DMS 273 (cell line): ENCODE results near the gene HRH1.
A peak's percentile ranks its signal among the peaks of the same experiment; 100 is the strongest.
"Not testable (repeated sequence)": the region's sequence is repeated elsewhere in the genome, so short reads cannot be mapped to it uniquely, and the experiment has no call there.

Experiments
- DNase-seq: peaks from one replicate; lab custom pipeline; 2025; ENCODE audit not compliant: unreplicated experiment; lab: John Stamatoyannopoulos, UW

HRH1 gene, protein sequence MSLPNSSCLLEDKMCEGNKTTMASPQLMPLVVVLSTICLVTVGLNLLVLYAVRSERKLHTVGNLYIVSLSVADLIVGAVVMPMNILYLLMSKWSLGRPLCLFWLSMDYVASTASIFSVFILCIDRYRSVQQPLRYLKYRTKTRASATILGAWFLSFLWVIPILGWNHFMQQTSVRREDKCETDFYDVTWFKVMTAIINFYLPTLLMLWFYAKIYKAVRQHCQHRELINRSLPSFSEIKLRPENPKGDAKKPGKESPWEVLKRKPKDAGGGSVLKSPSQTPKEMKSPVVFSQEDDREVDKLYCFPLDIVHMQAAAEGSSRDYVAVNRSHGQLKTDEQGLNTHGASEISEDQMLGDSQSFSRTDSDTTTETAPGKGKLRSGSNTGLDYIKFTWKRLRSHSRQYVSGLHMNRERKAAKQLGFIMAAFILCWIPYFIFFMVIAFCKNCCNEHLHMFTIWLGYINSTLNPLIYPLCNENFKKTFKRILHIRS

DNA sequence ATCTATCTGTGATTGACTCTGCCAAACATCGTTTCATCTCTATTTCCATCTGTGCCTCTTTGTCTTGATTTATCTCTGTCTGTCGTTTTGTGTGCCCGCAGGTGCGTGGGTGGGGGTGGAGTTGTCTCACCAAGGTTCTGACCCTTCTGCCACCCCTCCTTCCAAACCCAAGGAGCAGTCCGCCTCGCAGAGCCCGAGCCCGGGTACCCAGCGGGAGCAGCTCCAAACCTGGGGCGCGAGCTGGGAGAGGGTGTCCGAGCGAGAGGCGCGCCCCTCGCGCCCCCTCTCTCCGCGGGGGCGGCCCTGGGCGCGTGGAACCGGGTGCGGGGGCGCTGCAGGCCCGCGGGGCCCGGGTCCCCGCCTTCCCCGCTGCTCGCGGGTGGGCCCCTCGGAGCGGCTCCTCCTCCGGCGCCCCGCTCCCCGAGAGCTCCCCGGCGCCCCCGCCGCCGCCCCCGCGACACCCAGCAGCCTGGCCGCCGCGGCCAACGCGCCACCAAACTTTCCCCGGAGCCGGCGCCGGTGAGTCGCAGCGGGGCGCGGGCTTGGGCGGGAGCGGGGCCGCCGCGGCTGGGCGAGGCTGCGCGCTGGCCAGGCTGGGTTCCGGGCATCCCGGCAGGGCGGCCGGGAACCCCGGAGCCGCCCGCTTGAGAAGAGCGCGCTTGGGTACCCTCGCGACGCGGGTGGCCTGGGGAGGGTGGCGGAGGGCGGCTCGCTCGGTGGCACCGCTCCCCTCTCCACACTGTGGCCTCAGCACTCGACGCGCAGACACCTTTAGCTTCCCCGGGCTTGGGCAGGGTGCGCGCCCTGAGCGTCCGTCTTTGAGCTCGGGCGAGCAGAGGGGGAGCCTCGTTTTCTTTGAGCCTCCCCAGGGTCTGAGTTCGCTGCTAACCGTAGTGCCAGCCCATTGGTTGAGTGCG lies at the start of gene HRH1:
TSS of gene HRH1 (plus strand) at position 458 of the 917 bp plus-strand sequence. CDS start 104,545 bp downstream, outside the sequence.
- peak; percentile 30 for DNase-seq

DNA sequence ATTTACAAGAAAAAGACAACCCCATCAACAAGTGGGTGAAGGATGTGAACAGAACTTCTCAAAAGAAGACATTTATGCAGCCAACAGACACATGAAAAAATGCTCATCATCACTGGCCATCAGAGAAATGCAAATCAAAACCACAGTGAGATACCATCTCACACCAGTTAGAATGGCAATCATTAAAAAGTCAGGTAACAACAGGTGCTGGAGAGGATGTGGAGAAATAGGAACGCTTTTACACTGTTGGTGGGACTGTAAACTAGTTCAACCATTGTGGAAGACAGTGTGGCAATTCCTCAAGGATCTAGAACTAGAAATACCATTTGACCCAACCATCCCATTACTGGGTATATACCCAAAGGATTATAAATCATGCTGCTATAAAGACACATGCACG lies 41.0 kb upstream of the HRH1 start:
- DNase-seq: not testable (repeated sequence)

DNA sequence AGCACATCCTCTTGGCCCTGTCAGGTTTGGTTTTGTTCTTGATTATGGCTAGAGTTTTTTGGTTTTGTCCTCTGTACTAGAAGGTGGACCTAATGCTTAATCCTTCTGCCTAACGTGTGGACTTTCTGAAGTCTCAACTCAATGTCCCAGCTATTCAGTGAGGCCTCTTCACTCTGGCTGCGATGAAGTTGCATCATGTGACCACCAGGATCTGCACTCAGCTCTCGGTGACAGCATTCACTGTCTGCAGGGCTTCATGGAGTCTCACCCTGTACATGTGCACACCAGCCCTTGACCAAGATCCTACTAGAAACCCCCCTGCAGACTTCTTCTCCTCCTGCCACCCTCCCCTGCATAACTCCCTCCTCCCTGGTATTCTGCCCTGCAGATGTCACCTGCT lies 38.7 kb upstream of the HRH1 start:
- no peak for DNase-seq

DNA sequence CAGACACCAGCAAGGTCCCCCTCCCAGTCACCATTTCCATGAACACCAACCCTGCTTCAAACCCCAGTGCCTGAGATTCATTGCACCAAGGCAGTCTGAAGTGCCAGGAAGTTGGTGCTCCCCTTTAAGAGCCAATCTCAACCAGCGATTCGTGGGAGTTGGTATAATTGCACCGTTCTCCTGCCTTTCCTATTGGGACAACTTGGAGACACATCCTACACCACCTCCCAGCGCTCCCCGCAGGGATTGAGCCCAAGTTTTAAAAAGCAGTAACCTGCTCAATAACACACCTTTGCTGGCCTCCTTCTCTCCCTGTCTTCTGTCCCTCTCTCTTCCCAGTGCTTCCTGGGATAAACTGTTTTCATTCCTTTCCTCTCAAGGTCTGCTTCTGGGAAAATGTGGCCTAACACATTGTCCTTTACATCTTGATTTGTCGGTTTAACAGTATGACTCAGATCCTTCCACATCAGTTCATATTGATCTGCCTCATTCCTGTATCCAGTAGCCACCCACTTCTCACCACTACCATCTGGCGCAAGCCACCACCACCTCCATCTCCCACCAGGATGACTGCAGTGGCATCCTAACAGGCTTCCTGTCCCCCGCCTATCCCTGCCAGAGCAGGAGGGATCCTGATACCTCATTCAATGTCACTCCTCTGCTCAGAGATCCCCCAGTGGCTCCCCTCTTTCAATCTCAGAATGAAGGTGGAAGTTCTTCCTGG lies 37.8 kb upstream of the HRH1 start:
- no peak for DNase-seq

DNA sequence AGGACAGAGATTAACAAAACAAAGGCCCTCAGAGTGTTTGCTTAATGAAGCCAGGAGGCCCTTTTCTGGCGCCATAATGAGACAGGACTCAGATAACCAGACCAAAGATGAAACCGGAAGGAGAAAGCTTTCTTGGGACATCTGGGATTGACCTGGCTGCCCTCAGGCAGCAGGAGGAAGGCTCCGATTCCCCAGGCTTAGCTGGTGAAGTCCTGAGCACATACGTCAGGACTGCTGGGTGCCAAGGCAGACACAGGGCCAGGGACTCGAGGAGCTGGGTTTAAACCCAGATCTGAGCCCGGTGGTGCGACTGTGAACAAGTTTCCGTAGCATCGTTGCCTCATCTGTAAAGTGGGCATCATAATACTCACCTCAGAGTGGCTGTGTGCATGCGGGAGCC lies 36.7 kb upstream of the HRH1 start:
- DNase-seq: no peak

DNA sequence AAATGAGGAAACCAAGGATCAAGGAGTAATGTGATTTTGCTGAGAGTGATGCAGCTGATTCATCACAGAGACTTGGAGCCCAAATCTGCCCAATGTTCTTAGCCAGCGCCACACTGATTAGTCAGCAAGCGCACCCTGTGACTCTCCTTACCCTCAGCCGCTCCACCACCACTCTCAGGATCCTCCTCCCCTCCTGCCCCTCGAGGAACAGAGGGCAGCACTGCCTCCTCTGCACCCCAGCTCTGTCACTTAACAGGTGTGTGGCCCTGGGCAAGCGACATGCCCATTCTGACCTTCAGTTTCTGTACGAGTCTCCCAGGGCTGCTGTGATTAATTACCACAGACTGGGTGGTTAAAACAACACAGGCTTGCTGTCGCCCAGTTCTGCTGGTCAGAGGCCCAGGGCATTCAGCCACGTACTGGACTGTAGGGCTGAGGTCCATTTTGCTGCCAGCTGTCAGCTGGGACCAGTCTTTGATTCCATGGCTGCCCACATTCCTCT lies 36.1 kb upstream of the HRH1 start:
- DNase-seq: no peak

DNA sequence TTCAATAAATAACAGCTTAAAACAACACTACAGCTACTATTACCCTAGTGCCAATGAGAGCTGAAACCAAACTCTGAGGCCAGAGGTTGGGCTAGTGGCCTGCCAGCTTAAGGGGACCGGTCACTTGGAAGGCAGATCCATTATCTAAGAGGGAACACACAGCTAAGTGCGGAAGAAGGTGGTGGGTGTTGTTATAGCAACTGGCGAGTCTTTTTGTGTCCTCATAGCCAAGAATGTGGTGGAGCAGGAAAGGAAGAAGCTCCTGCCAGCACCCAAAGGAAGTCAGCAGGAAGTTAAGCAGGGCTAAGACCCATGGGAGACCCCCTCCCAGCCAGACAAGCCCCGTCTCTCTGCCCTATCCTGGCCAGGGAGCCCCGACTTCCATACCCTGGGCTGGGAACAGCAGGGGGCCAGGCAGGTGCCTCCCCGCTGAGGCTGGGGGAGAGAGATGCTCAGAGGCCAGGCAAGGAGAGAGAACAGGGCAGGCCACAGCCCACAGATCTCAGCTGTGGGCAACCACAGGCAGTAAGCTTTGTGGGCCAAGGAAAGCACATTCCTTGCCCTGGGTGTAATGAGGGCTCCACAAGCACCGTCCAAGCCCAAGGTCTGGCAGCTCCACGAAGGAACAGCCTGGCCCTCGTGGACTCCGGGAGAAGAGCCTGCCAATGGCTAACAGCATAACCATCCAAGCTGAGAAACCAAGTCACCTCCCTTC lies 34.0 kb upstream of the HRH1 start:
- no peak for DNase-seq

DNA sequence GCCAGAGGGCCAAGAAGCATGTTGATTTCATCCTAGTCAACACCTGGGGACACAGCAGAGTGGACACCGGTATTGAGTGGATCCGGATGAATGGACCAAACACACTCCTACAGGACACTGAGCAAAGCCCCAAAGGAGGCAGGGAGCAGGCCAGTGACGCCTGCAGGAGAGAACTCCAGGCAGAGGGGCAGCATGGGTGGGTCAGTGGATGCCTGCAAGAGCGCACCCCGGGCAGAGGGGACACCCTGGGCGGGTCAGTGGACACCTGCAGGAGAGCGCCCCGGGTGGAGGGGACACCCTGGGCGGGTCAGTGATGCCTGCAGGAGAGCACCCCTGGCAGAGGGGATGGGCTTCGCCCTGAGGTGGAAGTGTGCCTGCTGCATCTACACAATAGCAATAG lies 27.6 kb upstream of the HRH1 start:
- no peak for DNase-seq

DNA sequence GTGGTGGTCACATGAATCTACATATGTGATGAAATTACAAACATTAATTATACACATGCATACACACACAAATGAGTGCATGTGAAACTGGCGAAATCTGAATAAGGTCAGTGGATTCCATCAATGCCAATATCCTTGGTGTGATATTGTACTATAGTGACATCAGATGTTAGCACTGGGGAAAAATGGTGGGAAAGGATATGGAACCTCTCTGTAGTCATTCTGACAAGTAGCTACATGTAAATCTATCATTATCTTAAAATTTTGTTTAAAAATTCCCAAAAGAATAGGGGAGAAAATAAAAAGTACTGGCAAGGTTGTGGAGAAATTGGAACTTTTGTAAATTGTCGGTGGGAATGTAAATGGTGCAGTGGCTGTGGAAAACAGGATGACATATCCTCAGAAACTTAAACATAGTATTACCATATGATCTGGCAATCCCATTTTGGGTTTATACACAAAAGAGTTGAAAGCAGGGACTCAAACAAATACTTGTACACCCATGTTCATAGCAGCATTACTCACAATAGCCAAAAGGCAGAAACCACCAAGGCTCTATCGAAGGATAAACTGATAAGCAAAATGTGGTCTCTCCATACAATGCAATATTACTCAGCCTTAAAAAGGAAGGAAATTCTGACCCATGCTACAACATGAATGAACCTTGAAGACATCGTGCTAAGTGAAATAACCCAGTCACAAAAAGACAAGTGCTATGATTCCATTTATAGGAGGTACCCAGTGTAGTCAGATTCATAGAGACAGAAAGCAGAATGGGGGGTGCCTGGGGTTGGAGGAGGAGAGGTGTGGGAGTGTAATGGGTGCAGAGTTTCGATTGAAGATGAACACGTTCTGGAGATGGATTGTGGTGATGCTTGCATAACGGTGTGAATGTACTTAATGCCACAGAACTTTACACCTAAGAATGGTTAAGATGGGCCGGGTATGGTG lies 25.3 kb upstream of the HRH1 start:
- no peak for DNase-seq

DNA sequence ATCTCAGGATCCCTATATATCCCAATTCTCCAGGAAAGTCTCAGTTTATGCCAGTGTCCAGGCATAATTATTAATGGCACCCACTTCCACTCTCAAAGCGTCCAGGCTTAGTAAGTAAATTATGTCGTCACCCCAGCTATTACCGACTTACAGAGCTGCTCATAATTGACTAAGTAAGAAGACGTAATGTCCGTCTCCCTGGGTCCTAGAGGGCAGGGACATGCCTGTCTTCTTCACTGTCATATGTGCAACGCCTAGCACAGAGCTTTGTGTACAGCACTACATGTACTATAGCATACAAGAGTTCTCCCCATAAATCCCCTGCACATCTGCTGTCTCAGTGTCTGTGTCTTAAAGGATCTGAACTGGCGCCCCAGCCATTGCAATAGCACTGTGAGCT lies 23.9 kb upstream of the HRH1 start:
- DNase-seq: no peak

DNA sequence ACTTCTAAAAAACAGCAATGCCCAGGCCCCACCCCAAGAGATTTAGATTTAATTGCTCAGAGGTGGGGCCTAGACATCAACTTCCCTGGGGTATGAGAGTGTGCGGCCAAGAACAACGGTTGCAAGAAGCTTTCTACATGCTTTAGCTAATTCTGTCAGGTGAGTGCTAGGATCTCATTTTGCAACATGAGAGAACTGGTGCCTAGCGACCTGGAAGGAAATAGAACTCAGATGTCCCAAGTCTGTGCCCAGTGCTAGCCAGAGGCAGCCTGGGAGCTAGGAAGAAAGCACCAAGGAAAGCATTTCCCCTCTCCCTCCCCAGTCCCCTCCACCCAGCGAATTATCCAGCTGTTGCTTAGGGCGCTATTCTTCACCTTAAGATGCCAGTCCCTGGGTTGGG lies 22.9 kb upstream of the HRH1 start:
- no peak for DNase-seq

DNA sequence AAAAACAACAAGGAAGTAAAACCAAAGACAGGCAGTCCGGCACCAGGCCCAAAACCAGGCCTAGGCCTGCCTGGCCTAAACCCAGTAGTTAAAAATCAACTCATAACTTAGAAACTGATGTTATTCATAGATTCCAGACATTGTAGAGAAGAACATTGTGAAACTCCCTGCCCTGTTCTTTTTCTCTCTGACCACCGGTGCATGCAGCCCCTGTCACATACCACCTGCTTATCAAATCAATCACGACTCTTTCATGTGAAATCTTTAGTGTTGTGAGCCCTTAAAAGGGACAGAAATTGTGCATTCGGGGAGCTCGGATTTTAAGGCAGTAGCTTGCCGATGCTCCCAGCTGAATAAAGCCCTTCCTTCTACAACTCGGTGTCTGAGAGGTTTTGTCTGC lies 22.4 kb upstream of the HRH1 start:
- DNase-seq: not testable (repeated sequence)

DNA sequence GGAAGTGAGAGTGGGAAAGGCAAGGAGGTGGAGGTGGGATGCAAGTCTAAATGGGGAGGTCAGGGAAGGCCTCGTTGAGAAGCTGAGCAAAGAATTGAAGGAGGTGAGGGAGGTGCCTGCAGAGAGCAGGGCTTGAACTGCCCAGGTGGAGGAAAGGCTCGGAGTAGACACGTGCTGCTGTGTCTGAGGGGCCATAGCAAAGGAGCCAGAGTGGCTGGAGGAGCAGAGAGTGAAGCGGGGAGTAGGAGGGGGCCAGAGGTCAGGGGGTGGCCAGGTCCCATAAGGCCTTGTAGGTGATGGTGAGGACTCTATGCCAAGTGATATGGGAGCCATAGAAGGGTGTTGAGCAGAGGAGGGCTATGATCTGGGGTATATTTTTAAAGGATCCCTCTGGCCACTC lies 21.4 kb upstream of the HRH1 start:
- DNase-seq: no peak

DNA sequence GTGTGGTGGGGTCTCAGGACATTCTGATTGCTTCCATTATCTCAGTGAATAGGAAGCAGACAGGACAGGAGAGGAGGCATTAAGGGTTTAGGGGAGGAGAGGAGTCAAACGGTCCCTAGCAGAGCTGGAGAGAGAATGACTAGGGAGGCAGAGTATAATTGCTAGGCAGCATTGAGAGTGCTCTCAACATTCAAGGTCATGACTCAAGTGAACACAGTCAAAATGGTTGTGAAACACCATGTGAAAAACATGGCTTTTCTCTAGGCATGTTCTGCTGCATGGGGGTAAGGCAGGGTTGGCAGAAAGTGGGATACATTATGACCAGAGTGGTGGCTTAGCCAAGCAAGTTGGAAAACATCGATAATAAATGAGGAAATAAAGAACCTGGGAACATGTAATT lies 19.5 kb upstream of the HRH1 start:
- DNase-seq: no peak

DNA sequence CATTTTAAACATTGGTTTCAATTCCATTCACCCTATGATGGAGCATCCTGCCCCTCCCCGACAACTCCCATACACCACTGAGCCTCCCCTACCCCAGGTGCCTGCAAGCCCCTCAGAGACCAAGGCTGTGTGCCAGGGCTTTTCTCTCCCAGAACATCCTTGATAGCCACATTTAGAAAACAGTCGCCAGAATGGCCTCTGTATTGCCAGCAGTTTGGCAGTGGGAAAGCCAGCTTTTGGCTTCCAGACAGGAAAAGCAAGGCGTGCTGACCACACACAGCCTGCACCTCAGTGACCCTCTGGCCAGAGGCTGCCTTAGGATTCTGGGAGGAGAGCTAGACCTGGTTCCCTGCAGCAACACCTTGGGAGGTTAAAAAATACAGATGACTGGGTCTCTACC lies 18.2 kb upstream of the HRH1 start:
- no peak for DNase-seq

DNA sequence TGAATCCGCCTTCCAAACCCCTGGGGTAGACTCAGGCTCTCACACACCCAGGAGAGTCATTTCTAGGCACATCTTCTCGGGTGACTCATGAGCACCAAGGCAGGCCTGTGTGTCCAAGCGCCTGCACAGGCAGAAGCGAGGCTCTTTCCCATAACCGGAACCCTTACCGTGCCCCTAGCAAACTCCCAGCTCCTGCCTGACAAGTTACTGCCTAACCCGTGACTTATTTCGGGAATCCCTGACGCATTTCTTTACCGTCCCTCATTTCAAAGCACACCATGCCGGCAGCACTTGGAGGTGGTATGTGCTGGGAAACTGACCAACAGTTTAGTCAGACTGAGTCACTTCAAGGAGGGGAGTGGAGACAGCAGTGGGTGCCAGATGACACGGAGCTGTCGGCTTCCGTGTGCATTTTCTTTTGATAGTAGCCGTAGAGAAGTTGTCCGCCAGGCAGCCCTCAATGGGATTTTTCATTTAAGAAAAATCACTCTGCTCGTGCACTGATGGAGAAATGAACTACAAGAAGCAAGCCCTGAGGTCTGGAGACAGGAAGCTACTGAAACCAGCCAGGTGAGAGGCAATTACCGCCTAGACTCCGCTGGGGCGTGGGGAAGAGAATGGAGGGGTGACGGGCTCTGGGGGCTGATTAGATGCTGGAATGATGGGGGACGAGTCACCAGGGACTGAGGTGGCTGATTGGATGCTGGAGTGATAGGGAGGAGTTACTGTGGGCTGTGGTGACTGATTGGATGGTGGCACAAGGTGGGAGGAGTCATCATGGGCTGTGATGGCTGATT lies 17.3 kb upstream of the HRH1 start:
- no peak for DNase-seq

DNA sequence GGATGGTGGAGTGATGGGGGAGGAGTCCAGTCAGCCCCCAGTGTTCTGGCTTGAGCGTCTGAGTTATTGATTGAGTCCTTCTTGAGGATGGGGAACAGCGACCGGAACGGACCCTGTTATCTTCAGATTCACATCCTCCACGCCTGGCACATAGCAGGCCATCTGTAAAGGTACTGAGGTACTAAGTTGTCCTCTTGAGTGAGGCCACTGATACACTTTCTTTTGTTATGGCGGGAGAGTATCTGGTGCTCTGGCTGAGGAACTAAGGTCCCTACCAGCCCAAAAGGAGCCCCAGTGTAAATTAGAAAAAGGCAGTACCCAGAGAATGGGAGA lies 16.7 kb upstream of the HRH1 start:
- DNase-seq: no peak

DNA sequence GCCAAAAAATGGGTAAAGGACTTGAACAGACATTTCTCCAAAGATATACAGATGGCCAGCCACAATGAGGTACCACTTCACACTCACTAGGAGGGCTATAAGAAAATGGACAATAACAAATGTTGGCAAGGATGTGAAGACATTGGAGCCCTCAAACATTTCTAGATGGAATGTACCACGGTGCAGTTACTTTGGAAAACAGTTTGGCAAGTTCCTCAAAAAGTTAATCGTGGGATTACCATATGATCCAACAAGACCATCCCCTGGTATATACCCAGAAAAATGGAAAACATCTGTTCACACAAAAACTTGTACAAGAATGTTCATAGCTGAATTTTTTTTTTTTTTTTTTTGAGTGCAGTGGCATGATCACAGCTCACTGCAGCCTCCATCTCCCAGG lies 15.9 kb upstream of the HRH1 start:
- no peak for DNase-seq
